Ishikawa (cell line): ENCODE data around the gene TNFAIP8L3.

Experiments
- CEBPB ChIP-seq: IDR thresholded peaks from 2 replicates; pipeline ENCODE4 v1.6.1; 2012
- CREB1 ChIP-seq: IDR thresholded peaks from 2 replicates; pipeline ENCODE4 v1.6.1; 2012; ENCODE audit warnings: low read depth
- EP300 ChIP-seq: IDR thresholded peaks from 2 replicates; pipeline ENCODE4 v1.6.1; 2012; ENCODE audit warnings: borderline replicate concordance
- FOXM1 ChIP-seq: IDR thresholded peaks from 2 replicates; pipeline ENCODE4 v1.6.1; 2012; ENCODE audit warnings: low read depth, borderline replicate concordance
- TAF1 ChIP-seq: IDR thresholded peaks from 2 replicates; pipeline ENCODE4 v1.6.1; 2012; ENCODE audit warnings: low read depth, mild to moderate bottlenecking
- YY1 ChIP-seq: IDR thresholded peaks from 2 replicates; pipeline ENCODE4 v1.6.1; 2012; ENCODE audit warnings: low read depth
- ZBTB7A ChIP-seq: IDR thresholded peaks from 2 replicates; pipeline ENCODE4 v1.6.1; 2012; ENCODE audit warnings: low read depth

GRCh38 chr15:51022206-51022605, 72.5 kb downstream of the TNFAIP8L3 start:
- TF ChIP-seq TAF1 (no peak), YY1 (no peak), ZBTB7A (no peak), EP300 (no peak), CEBPB (no peak), CREB1 (no peak), FOXM1 (no peak)
